Hepatocyte (in vitro differentiated cells): ENCODE results near the gene KLHDC2.

Experiments used
- EZH2 ChIP-seq: fragments of 200-600 bp; sonication (generic); IDR thresholded peaks from 2 replicates; pipeline ENCODE4 v1.6.1; 2016; ENCODE audit warnings: antibody characterized with exemption, mild to moderate bottlenecking, borderline replicate concordance
- EZH2phosphoT487 ChIP-seq: fragments of 200-600 bp; sonication (generic); IDR thresholded peaks from one replicate; pipeline ENCODE4 v1.6.1; 2018; ENCODE audit warnings: antibody characterized with exemption, mild to moderate bottlenecking, low read depth, moderate library complexity; ENCODE audit not compliant: unreplicated experiment, severe bottlenecking
- TF ChIP-seq, protein P1 (sequence below): fragments of 200-600 bp; sonication (generic); IDR thresholded peaks from 2 replicates; pipeline ENCODE4 v1.5.1; 2016; ENCODE audit warnings: antibody characterized with exemption, mild to moderate bottlenecking; ENCODE audit not compliant: poor library complexity

DNA sequence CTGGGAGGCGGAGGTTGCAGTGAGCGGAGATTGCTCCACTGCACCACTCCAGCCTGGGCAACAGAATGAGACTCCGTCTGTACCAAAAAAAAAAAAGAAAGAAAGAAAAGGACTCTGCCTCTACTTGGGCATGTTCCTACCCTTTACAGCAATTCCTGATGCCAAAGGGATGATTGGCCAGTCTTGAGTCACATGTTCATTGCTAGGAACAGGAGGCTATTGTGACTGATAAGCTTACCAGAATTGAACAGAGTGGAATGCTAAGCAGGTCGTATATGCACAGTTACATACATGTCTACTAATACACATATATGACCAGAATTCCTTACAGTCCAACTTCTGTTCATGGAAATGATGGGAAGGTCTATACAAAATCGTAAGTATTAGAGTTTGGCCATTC is 40.8 kb upstream of the KLHDC2 start:
- no peak for TF ChIP-seq EZH2phosphoT487
- TF ChIP-seq, protein P1, sequence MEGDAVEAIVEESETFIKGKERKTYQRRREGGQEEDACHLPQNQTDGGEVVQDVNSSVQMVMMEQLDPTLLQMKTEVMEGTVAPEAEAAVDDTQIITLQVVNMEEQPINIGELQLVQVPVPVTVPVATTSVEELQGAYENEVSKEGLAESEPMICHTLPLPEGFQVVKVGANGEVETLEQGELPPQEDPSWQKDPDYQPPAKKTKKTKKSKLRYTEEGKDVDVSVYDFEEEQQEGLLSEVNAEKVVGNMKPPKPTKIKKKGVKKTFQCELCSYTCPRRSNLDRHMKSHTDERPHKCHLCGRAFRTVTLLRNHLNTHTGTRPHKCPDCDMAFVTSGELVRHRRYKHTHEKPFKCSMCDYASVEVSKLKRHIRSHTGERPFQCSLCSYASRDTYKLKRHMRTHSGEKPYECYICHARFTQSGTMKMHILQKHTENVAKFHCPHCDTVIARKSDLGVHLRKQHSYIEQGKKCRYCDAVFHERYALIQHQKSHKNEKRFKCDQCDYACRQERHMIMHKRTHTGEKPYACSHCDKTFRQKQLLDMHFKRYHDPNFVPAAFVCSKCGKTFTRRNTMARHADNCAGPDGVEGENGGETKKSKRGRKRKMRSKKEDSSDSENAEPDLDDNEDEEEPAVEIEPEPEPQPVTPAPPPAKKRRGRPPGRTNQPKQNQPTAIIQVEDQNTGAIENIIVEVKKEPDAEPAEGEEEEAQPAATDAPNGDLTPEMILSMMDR, result no peak
- TF ChIP-seq EZH2, result no peak
